H9 (cell line): Measurements from ENCODE around the gene DAND5. TPM values are rescaled to one million over a fixed set of nuclear protein-coding genes. Genes with fewer than 3 reads are reported as not detected.

Experiments
- DNase-seq: peaks from one replicate; pipeline ENCODE4 v3.0.0-alpha.2; 2017
- H2AFZ ChIP-seq: one replicate; pipeline ENCODE4 v1.6.1; 2013; ENCODE audit warnings: mild to moderate bottlenecking, low read length, control low read depth, moderate library complexity
- H2AK5ac ChIP-seq: 2 replicates; pipeline ENCODE4 v1.6.1; 2013; ENCODE audit warnings: low read length, control low read depth, mixed read lengths; ENCODE audit not compliant: insufficient read length
- H2BK120ac ChIP-seq: one replicate; pipeline ENCODE4 v1.6.1; 2013; ENCODE audit warnings: low read depth, mild to moderate bottlenecking, low read length, control low read depth, inconsistent platforms; ENCODE audit not compliant: poor library complexity, severe bottlenecking
- H2BK12ac ChIP-seq: 2 replicates; pipeline ENCODE4 v1.6.1; 2013; ENCODE audit warnings: low read length, control low read depth, mixed read lengths, low read depth; ENCODE audit not compliant: insufficient read length
- H2BK15ac ChIP-seq: 2 replicates; pipeline ENCODE4 v1.6.1; 2013; ENCODE audit warnings: low read depth, low read length, control low read depth
- H2BK20ac ChIP-seq: one replicate; pipeline ENCODE4 v1.6.1; 2013; ENCODE audit warnings: low read depth, mild to moderate bottlenecking, low read length, control low read depth, inconsistent platforms; ENCODE audit not compliant: poor library complexity, severe bottlenecking
- H2BK5ac ChIP-seq: 2 replicates; pipeline ENCODE4 v1.6.1; 2013; ENCODE audit warnings: low read length, control low read depth, mixed read lengths; ENCODE audit not compliant: insufficient read length
- H3K14ac ChIP-seq: 2 replicates; pipeline ENCODE4 v1.6.1; 2013; ENCODE audit warnings: low read length, control low read depth; ENCODE audit not compliant: insufficient read depth
- H3K18ac ChIP-seq: 2 replicates; pipeline ENCODE4 v1.6.1; 2013; ENCODE audit warnings: low read depth, mild to moderate bottlenecking, mixed read lengths, low read length, control low read depth; ENCODE audit not compliant: insufficient read length
- H3K23ac ChIP-seq: 2 replicates; pipeline ENCODE4 v1.6.1; 2013; ENCODE audit warnings: low read length, control low read depth, mixed read lengths, low read depth; ENCODE audit not compliant: insufficient read length
- H3K23me2 ChIP-seq: 2 replicates; pipeline ENCODE4 v1.6.1; 2013; ENCODE audit warnings: low read depth, mild to moderate bottlenecking, mixed read lengths, low read length, control low read depth; ENCODE audit not compliant: insufficient read length, poor library complexity, severe bottlenecking
- H3K27ac ChIP-seq: 2 replicates; pipeline ENCODE4 v1.5.1; 2013; ENCODE audit warnings: low read length, control low read depth, mixed read lengths, low read depth; ENCODE audit not compliant: insufficient read length
- H3K27me3 ChIP-seq: 2 replicates; pipeline ENCODE4 v1.6.1; 2013; ENCODE audit warnings: low read length, control low read depth, inconsistent platforms; ENCODE audit not compliant: insufficient read depth
- H3K4ac ChIP-seq: 2 replicates; pipeline ENCODE4 v1.6.1; 2013; ENCODE audit warnings: low read depth, mild to moderate bottlenecking, control low read depth, inconsistent platforms, low read length, moderate library complexity
- H3K4me1 ChIP-seq: 2 replicates; pipeline ENCODE4 v1.6.1; 2013; ENCODE audit warnings: low read length, control low read depth, inconsistent platforms; ENCODE audit not compliant: insufficient read depth
- H3K4me2 ChIP-seq: 2 replicates; pipeline ENCODE4 v1.6.1; 2013; ENCODE audit warnings: low read length, control low read depth, mixed read lengths; ENCODE audit not compliant: insufficient read length, insufficient read depth
- H3K56ac ChIP-seq: 2 replicates; pipeline ENCODE4 v1.6.1; 2013; ENCODE audit warnings: low read depth, mild to moderate bottlenecking, mixed read lengths, low read length, control low read depth; ENCODE audit not compliant: insufficient read length
- H3K79me1 ChIP-seq: 2 replicates; pipeline ENCODE4 v1.6.1; 2013; ENCODE audit warnings: low read depth, mild to moderate bottlenecking, moderate library complexity, low read length, control low read depth, inconsistent platforms; ENCODE audit not compliant: insufficient read depth, poor library complexity, severe bottlenecking
- H3K79me2 ChIP-seq: 2 replicates; pipeline ENCODE4 v1.6.1; 2013; ENCODE audit warnings: low read length, control low read depth, inconsistent platforms; ENCODE audit not compliant: insufficient read depth
- H3K9ac ChIP-seq: 2 replicates; pipeline ENCODE4 v1.6.1; 2013; ENCODE audit warnings: low read length, control low read depth, mixed read lengths; ENCODE audit not compliant: insufficient read length; ENCODE audit errors: extremely low read depth
- H3K9me3 ChIP-seq: one replicate; pipeline ENCODE4 v1.6.1; 2013; ENCODE audit warnings: low read depth, low read length, inconsistent platforms; ENCODE audit not compliant: control insufficient read depth
- H3T11ph ChIP-seq: one replicate; pipeline ENCODE4 v1.6.1; 2013; ENCODE audit warnings: mild to moderate bottlenecking, low read length, control low read depth, inconsistent platforms
- H4K20me1 ChIP-seq: one replicate; pipeline ENCODE4 v1.6.1; 2013; ENCODE audit not compliant: control insufficient read depth, insufficient read length, insufficient read depth
- H4K5ac ChIP-seq: 2 replicates; pipeline ENCODE4 v1.6.1; 2013; ENCODE audit warnings: low read depth, mild to moderate bottlenecking, mixed read lengths, low read length, control low read depth; ENCODE audit not compliant: insufficient read length
- H4K8ac ChIP-seq: replicated peaks from 2 replicates; pipeline ENCODE4 v1.6.1; 2013; ENCODE audit warnings: low read length, control low read depth, mixed read lengths, low read depth; ENCODE audit not compliant: insufficient read length
- H4K91ac ChIP-seq: 2 replicates; pipeline ENCODE4 v1.6.1; 2013; ENCODE audit warnings: low read depth, mild to moderate bottlenecking, moderate library complexity, mixed read lengths, low read length, control low read depth; ENCODE audit not compliant: insufficient read length
- H3K27ac Mint-ChIP-seq, 3 experiments: 2 replicates in 2 of 3; 3 replicates in 1 of 3; pipeline ENCODE4 v1.8.0; 2020 to 2021; ENCODE audit warnings: mixed read lengths in 3 of 3, mild to moderate bottlenecking in 1 of 3, moderate library complexity in 1 of 3
- H3K27me3 Mint-ChIP-seq: 2 replicates; pipeline ENCODE4 v1.8.0; 2021; ENCODE audit warnings: low read depth, mild to moderate bottlenecking, moderate library complexity, mixed read lengths
- H3K36me3 Mint-ChIP-seq, 3 experiments: 2 replicates in 2 of 3; 3 replicates in 1 of 3; pipeline ENCODE4 v1.8.0; 2020 to 2021; ENCODE audit warnings: low read depth in 3 of 3, mixed read lengths in 3 of 3; ENCODE audit not compliant: insufficient read depth in 1 of 3
- H3K4me1 Mint-ChIP-seq, 2 experiments: 2 replicates each; pipeline ENCODE4 v1.8.0; 2020; ENCODE audit warnings: mixed read lengths in 2 of 2
- H3K4me3 Mint-ChIP-seq, 2 experiments: 2 replicates in 1 of 2; 3 replicates in 1 of 2; pipeline ENCODE4 v1.8.0; 2020 to 2021; ENCODE audit warnings: mild to moderate bottlenecking in 2 of 2, mixed read lengths in 2 of 2, moderate library complexity in 1 of 2
- H3K9me3 Mint-ChIP-seq, 2 experiments: 2 replicates in 1 of 2; 3 replicates in 1 of 2; pipeline ENCODE4 v1.8.0; 2020; ENCODE audit warnings: mild to moderate bottlenecking in 2 of 2, mixed read lengths in 2 of 2, moderate library complexity in 1 of 2
- WGBS: extraction: QIAGEN DNeasy Blood & Tissue Kit; methylation state at CpG from one replicate; pipeline ENCODE4 v1.1.7; 2013; ENCODE audit warnings: missing lambda C conversion rate, low lambda C conversion rate, mixed read lengths; ENCODE audit not compliant: insufficient read length; ENCODE audit errors: extremely low coverage; 5-methylcytosine and 5-hydroxymethylcytosine counted together
- total RNA-seq: library from RNA; stranded (reverse); gene quantifications from 2 replicates; pipeline ENCODE4 v1.2.1, GENCODE V29; 2021
- TF ChIP-seq, protein P1 (sequence below): fragments of 200-600 bp; sonication (generic); conservative IDR thresholded peaks from 3 replicates; pipeline ENCODE4 v1.8.0; 2021; ENCODE audit warnings: antibody characterized with exemption, mild to moderate bottlenecking

DAND5 gene
- total RNA-seq, 1 experiment from 2014 or later, result 0.11 TPM

DNA sequence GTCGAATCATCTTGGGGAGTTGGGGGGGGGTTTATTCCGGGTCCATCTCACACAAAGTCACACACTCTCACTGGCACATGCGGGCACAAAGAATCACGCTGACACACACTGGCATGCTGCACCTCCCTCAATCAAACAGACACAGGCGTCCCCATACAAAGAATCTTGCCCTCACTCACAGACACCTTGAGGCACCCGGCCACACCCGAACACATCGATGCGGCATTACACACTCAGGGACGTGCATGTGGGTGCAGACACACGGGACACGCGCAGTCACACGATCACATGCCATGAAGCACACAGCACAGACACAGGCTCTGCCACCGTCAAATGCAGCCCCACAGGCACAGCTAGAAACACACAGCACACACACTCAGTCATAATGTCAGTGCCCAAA, 33.7 kb downstream of the DAND5 start:
- H4K8ac ChIP-seq, result no peak overlapping the region
- no peak overlapping the region for H3K4ac ChIP-seq
- no peak overlapping the region for H2AFZ ChIP-seq
- H3K4me2 ChIP-seq, result no peak overlapping the region
- no peak overlapping the region for H2BK12ac ChIP-seq
- H2BK20ac ChIP-seq, result no peak overlapping the region
- Mint-ChIP-seq H3K4me1 (0 out of 4 replicates have a peak, but pooled peaks cover 0 to 5% of the 10 kb centered on the region in 2 experiments), H3K36me3 (no peaks in the 10 kb centered on the region), H3K27ac (no peak overlapping the region), H3K9me3 (no peaks in the 10 kb centered on the region), H3K4me3 (no peak overlapping the region; a peak in 1 of 5 replicates), H3K27me3 (peaks cover 97% of the 10 kb centered on the region)
- H3K79me1 ChIP-seq, result no peaks in the 10 kb centered on the region
- no peak overlapping the region for H2AK5ac ChIP-seq
- TF ChIP-seq, protein P1, sequence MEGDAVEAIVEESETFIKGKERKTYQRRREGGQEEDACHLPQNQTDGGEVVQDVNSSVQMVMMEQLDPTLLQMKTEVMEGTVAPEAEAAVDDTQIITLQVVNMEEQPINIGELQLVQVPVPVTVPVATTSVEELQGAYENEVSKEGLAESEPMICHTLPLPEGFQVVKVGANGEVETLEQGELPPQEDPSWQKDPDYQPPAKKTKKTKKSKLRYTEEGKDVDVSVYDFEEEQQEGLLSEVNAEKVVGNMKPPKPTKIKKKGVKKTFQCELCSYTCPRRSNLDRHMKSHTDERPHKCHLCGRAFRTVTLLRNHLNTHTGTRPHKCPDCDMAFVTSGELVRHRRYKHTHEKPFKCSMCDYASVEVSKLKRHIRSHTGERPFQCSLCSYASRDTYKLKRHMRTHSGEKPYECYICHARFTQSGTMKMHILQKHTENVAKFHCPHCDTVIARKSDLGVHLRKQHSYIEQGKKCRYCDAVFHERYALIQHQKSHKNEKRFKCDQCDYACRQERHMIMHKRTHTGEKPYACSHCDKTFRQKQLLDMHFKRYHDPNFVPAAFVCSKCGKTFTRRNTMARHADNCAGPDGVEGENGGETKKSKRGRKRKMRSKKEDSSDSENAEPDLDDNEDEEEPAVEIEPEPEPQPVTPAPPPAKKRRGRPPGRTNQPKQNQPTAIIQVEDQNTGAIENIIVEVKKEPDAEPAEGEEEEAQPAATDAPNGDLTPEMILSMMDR, result no peak
- no peaks in the 10 kb centered on the region for H3K4me1 ChIP-seq
- no peak for DNase-seq
- no peak overlapping the region for H3K18ac ChIP-seq
- H3K79me2 ChIP-seq, result no peaks in the 10 kb centered on the region
- H3K27me3 ChIP-seq, result peaks cover 28% of the 10 kb centered on the region; the same call in 1 of the 2 replicates
- no peak overlapping the region for H3K56ac ChIP-seq
- H2BK5ac ChIP-seq, result no peak overlapping the region
- no peak overlapping the region for H2BK15ac ChIP-seq
- H3K23me2 ChIP-seq, result no peaks in the 10 kb centered on the region
- no peak overlapping the region for H4K91ac ChIP-seq
- H3K9me3 ChIP-seq, result no peaks in the 10 kb centered on the region
- H4K5ac ChIP-seq, result no peak overlapping the region
- H3T11ph ChIP-seq, result no peak overlapping the region
- H3K9ac ChIP-seq, result no peak overlapping the region
- peaks cover 2% of the 10 kb centered on the region for H4K20me1 ChIP-seq
- H3K23ac ChIP-seq, result no peak overlapping the region
- no peak overlapping the region for H3K14ac ChIP-seq
- WGBS, result no CpG with 5 or more reads among the region's 15 CpGs
- no peak overlapping the region for H2BK120ac ChIP-seq
- H3K27ac ChIP-seq, result no peak overlapping the region
